HEK293 (cell line): ENCODE data around the gene DNAJC3.

Experiments
- CTCF ChIP-seq: fragments of 450-650 bp; formaldehyde crosslinking; IDR thresholded peaks from 2 replicates; pipeline ENCODE4 v1.5.1; 2016; ENCODE audit warnings: missing biosample characterization, missing genetic modification characterization
- KLF9 ChIP-seq: fragments of 450-650 bp; formaldehyde crosslinking; IDR thresholded peaks from 2 replicates; pipeline ENCODE4 v1.5.1; 2016; ENCODE audit warnings: missing biosample characterization, missing genetic modification characterization, low read depth
- PRDM4 ChIP-seq: fragments of 450-650 bp; formaldehyde crosslinking; IDR thresholded peaks from 2 replicates; pipeline ENCODE4 v1.5.1; 2017; ENCODE audit warnings: missing biosample characterization, missing genetic modification characterization
- REST ChIP-seq: fragments of 450-650 bp; formaldehyde crosslinking; IDR thresholded peaks from 2 replicates; pipeline ENCODE4 v1.5.1; 2016; ENCODE audit warnings: missing biosample characterization, missing genetic modification characterization
- ZBTB10 ChIP-seq: fragments of 450-650 bp; formaldehyde crosslinking; IDR thresholded peaks from 2 replicates; pipeline ENCODE4 v1.5.1; 2016; ENCODE audit warnings: missing biosample characterization, missing genetic modification characterization
- ZNF248 ChIP-seq: fragments of 450-650 bp; formaldehyde crosslinking; IDR thresholded peaks from 2 replicates; pipeline ENCODE4 v1.5.1; 2017; ENCODE audit warnings: missing biosample characterization, missing genetic modification characterization
- ZNF792 ChIP-seq: fragments of 450-650 bp; formaldehyde crosslinking; IDR thresholded peaks from 2 replicates; pipeline ENCODE4 v1.5.1; 2016; ENCODE audit warnings: missing biosample characterization, missing genetic modification characterization

GRCh38 chr13:95697052-95697680 is 20.2 kb downstream of the DNAJC3 start:
- TF ChIP-seq ZBTB10 (tag by site-specific recombination): no peak
- no peak for TF ChIP-seq CTCF (tag by site-specific recombination)
- TF ChIP-seq REST (tag by site-specific recombination): no peak
- TF ChIP-seq ZNF792: no peak
- TF ChIP-seq KLF9 (tag by site-specific recombination): no peak
- no peak for TF ChIP-seq PRDM4 (tag by site-specific recombination)
- TF ChIP-seq ZNF248: no peak
